HG03103 (cell line): Measurements from ENCODE around the gene HOGA1.
A peak's percentile ranks its signal among the peaks of the same experiment; 100 is the strongest.
"Not testable (repeated sequence)": the region's sequence is repeated elsewhere in the genome, so short reads cannot be mapped to it uniquely, and the experiment has no call there.

Experiments used
- ATAC-seq: cut with Tn5 transposase; IDR thresholded peaks from one replicate; pipeline ENCODE4 v1.9.1; 2021; ENCODE audit warnings: low read depth; ENCODE audit not compliant: unreplicated experiment

HOGA1 gene

DNA sequence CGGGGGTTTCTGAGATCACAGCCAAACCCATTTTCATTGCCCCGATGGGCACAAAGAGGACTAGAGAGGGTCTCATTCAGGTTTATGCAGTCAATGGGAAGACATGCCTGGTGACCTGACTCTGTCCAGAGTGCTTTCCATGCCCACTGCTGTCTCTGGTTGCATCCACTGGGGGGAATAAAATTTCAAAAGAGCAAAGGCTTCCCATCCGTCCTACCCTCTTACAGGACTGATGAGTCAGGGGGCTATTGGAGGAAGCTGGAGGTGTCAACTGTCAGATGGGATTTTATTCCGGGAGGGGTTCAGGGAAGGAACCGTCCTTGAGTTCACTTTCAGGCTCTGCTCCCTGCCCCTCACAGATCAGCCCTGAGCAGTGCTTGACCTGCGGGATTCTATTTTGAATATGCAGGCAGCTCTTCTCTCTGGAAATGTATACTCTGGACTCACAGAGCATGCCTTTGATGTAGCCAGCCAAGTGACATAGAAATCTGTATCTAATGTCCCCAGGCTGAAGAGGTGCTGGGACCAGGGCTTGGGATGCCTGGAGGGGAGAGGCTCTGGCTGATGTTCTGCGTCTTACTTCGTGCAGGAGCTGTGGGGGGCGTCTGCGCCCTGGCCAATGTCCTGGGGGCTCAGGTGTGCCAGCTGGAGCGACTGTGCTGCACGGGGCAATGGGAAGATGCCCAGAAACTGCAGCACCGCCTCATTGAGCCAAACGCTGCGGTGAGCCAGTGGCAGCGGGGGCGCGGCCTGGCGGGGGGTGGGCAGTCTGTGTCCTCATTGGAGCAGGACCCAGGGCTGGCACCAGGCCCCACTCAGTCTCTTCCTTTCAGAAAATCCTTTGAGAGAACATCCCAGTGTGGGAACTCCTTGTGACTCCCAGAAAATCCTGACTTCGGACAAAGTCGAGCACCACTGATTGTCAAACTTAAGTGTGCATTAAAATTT lies 17.4 kb downstream of the HOGA1 start:
- ATAC-seq = no peak

DNA sequence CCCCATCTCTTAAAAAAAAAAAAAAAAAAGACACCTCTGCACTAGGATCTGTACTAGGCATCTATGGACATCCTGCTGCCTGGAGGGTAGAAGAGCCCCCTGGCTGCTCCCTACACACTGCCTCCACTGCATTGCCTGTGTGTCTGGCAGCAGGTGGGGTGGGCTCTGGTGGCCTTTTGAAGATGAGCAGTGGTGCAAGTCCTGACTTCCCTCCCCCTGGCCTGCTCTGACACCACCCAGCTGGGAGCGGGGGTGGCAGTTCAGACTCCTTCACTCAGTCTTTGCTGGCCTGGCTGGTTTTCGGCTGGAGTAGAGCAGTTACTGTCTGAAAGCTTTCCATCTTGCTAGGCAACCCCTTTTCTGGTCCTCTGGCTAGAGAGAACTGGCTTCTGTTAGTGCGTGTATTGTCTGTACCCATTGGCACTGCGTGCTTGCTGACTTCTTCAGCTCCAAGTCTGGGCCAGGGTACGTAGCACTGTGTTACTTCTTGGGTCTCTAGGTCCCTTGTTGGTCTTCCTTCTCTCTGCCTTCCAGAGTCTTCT lies 23.0 kb downstream of the HOGA1 start:
- ATAC-seq = no peak

GRCh38 chr10:97608991-97609561 lies 24.9 kb downstream of the HOGA1 start:
- no peak for ATAC-seq

DNA sequence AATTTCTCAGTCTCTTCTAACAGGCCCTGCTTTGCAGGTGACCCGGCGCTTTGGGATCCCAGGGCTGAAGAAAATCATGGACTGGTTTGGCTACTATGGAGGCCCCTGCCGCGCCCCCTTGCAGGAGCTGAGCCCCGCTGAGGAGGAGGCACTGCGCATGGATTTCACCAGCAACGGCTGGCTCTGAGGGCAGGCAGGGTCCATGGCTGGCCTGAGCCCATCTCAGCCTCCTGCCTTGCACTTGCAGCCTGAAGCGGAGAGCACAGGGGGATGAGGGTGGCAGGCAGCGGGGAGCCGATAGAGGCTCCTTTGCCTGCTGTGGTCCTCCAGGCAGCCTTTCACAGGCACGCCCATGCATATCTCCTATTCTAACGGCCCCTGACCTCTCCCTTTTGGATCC lies 27.3 kb downstream of the HOGA1 start:
- no peak for ATAC-seq

DNA sequence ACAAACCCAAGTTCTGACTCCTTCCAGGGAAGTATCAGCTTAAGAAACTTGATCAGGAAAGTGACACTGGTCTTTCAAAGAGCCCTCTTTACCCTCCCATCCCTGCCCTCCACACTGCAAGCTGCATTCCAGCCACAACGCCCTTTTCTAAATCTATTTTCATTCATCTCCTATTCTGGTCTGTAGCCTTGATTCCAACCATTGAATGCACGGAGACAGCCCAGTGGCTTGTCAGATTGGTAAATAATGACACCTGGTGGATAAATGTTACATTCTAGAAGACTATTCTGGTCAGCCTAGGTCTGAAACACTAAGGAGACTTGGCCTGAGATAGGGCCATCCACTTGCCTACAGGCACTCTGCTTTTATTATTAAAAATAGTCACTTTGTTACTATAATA lies 28.2 kb downstream of the HOGA1 start:
- ATAC-seq = no peak

DNA sequence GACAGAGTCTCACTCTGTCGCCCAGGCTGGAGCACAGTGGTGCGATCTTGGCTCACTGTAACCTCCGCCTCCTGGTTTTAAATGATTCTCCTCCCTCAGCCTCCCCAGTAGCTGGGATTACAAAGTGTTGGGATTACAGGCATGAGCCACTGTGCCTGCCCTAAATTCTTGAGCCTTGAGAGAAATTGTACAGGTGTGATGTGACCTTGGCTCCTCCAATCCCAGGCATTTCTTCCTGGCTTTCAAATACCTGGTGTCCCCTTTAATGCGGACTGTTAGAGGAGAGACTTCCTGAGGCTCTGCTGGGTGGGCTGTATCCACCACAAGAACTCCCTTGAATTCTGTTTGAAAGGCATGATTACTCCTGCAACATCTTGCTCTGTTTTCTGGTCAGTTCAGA lies 34.1 kb downstream of the HOGA1 start:
- ATAC-seq = no peak

DNA sequence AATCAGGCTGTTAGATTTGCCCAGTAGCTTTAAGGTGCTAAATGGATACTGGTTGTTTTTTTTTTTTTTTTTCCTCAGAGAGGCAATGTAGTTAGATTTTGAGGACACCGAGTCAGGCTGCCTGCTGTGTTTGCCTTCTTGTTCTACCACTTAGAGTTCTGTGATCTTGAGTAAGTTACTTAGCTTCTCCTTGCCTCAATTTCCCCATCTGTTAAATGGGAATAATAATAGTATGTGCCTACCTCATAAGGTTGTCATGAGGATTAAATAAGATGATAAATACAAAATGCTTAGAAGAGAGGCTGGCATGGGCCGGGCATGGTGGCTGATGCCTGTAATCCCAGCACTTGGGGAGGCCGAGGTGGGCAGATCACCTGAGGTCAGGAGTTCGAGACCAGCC lies 34.5 kb downstream of the HOGA1 start:
- no peak for ATAC-seq

DNA sequence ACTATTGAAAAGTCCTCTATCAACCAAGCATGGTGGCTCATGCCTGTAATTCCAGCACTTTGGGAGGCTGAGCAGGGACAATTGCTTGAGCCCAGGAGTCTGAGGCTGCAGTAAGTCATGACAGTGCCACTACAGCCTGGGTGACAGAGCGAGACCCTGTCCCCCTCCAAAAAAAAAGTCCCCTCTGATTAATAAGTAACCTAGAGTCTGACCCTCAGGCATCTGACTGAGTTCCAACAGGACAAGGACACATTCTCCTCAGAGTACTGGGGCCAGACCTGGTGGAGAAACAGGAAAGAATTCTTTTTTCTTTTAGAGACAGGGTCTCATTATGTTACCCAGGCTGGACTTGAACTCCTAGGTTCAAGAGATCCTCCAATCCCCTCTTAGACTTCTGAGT lies 39.1 kb downstream of the HOGA1 start:
- ATAC-seq = no peak

- ATAC-seq = no peak
These were observed 43.5 kb downstream of the HOGA1 start for GRCh38 chr10:97627731-97628130.

DNA sequence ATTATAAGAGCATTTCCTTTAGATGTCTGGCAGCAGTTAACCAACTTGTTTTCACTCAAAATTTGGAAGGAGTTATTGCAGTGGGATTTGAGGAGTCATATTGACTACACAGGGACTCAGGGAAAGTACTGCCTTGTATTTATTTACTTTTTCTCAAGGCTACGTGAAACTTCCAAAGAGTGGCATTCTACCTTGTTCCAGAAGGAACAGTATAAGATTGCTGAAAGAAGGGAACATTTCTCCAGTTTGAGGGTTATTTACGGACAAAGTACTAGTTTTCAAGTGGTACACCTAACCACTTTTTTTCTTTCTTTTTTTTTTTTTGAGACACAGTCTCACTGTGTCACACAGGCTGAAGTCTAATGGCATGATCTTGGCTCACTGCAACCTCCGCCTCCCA lies 44.0 kb downstream of the HOGA1 start:
- no peak for ATAC-seq

DNA sequence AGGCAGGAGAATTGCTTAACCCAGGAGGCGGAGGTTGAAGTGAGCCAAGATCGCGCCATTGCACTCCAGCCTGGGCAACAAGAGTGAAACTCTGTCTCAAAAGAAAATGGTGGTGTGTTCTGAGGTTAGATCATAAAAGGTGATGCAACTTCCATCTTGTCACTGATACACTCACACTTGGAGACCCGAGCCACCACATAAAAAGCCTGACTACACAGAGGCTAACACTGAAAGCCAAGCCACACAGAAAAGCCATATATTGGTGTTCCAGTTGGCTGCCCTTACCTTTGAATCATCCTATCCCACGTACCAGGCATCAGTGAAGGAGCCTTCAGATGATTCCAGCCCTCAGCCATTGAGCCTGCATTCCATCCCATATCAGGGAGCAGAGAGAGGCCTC lies 45.1 kb downstream of the HOGA1 start:
- ATAC-seq = no peak

DNA sequence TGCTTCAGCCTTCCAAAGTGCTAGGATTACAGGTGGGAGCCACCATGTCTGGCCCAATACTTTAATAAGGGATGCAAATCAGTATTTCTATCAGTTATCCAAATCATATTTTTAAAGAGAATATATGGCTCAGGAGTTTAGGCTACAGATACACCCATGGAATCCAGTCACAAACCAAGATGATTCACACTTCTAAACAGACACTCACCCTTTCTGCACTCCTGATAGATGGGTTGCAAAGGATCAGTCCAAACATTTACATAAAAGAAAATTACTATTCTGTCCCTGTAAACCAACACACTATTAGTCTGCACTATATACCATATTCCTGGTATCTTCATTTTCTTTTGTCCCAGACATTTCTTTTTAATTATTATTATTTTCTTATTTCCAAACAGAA lies 46.9 kb downstream of the HOGA1 start:
- no peak for ATAC-seq

DNA sequence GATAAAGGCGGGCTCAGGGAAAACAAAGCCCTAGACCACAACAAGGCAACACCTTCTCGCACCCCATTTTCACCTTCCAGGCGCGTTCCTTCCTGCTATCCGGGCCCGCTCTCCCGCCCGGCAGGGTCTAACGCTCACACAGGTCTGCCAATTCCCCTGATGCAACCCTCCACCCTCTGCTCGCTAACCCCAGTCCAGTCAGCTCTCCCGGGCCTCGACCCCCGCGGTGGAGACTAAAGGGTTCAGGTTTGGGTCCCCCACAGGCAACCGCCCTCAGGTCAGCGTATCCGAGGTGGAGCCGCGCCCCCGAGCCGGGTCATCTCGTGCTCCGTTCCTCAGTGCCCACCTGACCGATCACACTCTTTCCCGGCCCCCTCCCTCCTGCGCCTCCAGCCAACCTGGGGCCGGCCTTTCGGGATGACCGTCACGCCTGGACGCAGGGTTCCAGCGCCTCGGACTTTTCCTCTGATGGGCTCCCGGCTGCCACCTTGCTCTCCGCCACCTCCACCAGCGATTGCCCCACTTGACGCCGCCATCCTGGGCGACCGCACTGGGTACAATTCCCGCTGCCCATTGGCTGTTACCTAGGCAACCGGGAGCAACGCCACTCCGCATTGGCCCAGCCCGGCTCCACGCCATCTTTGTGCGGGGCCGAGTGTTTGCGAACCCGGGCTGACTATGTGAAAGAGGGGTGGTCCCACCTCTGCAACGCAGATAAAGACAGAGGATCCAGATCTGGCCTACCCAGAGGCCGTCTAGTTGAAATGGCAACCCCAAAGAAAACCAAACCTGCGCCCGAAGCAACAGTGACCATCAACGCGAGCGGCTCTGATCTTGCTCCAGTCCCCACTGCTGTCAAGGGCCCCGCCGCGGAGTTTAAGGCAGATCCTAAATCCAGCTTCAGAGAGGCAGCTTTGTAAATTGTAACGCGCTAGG lies 49.0 kb downstream of the HOGA1 start, which contains the start of gene MORN4:
Gene MORN4 (minus strand): TSS at position 552 of the 936 bp plus-strand sequence. CDS start 13,847 bp downstream, outside the sequence.
- peak; percentile 98 for ATAC-seq

DNA sequence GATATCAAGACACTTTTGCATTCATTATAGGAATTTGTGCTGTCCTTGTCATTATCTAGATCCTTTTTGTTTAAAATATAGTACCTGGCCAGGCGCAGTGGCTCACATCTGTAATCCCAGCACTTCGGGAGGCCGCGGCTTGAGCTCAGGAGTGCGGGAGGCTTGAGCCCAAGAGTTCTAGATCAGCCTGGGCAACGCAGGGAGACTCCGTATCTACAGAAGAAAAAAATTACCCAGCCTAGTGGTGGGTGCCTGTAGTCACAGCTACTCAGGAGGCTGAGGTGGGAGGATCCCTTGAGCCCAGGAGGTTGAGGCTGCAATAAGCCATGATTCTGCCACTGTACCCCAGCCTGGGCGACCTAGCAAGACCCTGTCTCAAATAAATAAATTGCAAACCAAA lies 49.7 kb downstream of the HOGA1 start:
- ATAC-seq = no peak

- no peak for ATAC-seq
These were observed 51.4 kb downstream of the HOGA1 start for GRCh38 chr10:97635577-97635976.

GRCh38 chr10:97639090-97639489 lies 54.9 kb downstream of the HOGA1 start:
- ATAC-seq = not testable (repeated sequence)

DNA sequence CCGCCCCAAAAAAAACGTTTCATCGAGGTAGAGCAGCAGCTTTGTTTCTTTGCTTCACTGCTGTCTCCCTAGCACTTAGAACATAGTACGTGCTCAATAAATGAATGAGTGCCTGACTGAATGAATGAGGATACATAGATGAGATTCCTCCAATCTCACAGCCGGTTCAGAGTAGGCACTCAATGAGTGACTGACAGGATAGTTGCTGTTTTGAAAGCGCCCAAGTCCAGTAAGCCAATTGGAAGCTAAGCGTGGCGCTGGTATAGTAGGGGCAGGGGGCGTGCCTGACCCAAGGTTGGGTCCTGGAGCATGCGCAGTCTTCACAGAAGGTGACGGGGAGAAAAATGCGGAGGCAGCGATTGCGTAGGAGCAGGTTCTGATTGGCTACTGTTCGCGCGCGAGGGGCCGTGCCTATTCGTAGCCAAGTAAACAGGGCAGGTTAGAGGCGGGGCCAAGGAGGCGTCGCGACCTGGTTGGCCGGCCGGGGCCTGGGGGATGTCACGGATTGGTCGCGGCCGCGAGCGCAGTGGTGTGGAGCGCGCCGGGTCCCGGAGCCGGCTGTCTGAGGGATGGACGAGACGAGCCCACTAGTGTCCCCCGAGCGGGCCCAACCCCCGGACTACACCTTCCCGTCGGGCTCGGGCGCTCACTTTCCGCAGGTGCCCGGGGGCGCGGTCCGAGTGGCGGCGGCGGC lies 56.1 kb downstream of the HOGA1 start, which contains the start of gene PI4K2A:
Gene PI4K2A (plus strand): TSS at position 498 of the 694 bp plus-strand sequence. CDS start 72 bp downstream, at position 570.
- peak; percentile 97 for ATAC-seq

- ATAC-seq = peak; percentile 13
These were observed 57.0 kb downstream of the HOGA1 start for GRCh38 chr10:97640868-97641811.
